ENCODE measurements around the gene ALDH3B2. TPM values are rescaled to one million over a fixed set of nuclear protein-coding genes. Genes with fewer than 3 reads are reported as not detected.
A peak's percentile ranks its signal among the peaks of the same experiment; 100 is the strongest.

The ALDH3B2 gene
- total and polyA plus RNA-seq, 2 donors (not counting 1 experiment from before 2014, with no cell fraction given), result 0.09 TPM; not detected in 1

GRCh38 chr11:67614730-67615714 lies 59.4 kb downstream of the ALDH3B2 start:
- peaks cover 0 to 26% of the 10 kb centered on the region in 2 experiments for H3K36me3 ChIP-seq (replicated peaks in 1 of 2; ENCODE audit: control extremely low read depth in 1 of 2, control insufficient read depth in 1 of 2, extremely low read depth in 1 of 2, insufficient read depth in 2 of 2, low read length in 1 of 2)
- intact Hi-C loops (cut with micrococcal nuclease), result loop anchor here (1.0 to 5.0 kb wide), 4 partner anchors 9 to 32 kb away; partner anchors contain the start of genes GSTP1, NDUFV1 and NUDT8
- TF ChIP-seq CTCF (IDR thresholded peaks at IDR 0.05) (peak; percentile 40), EZH2 (IDR thresholded peaks at IDR 0.05; ENCODE audit: borderline replicate concordance, insufficient read depth, low read depth, low read length, poor library complexity, severe bottlenecking) (no peak)
- 90% methylated on average over 18 of the region's 18 CpGs for WGBS (ENCODE audit: insufficient coverage)
- H3K4me2 ChIP-seq (replicated peaks; ENCODE audit: low read depth, low read length, poor library complexity, severe bottlenecking), result peak overlapping the region; percentile 79
- no peaks in the 10 kb centered on the region for H3K27me3 ChIP-seq (replicated peaks in 1 of 4; ENCODE audit: control extremely low read depth in 1 of 4, control insufficient read depth in 3 of 4, insufficient read depth in 4 of 4, low read length in 3 of 4)
- POLR2A ChIA-PET, result interaction anchor here (0.5 to 3.8 kb wide), 11 partner anchors 14 to 1020 kb away, joined by 3 to 31 read pairs (median 4); partner anchors contain the start of genes GSTP1 and NUDT8
- H3K4me3 Mint-ChIP-seq, result peak overlapping the region; percentile 83
- H3K4me1 ChIP-seq (ENCODE audit: control insufficient read depth in 2 of 2, insufficient read depth in 2 of 2, low read length in 2 of 2), result peaks cover 32 to 38% of the 10 kb centered on the region in 2 donors
- peaks cover 45% of the 10 kb centered on the region for H3K4me1 Mint-ChIP-seq
- H4K20me1 ChIP-seq (ENCODE audit: control insufficient read depth, insufficient read depth, low read length, poor library complexity, severe bottlenecking), result no peaks in the 10 kb centered on the region
- peak overlapping the region; percentile 79 for H2AFZ ChIP-seq (ENCODE audit: insufficient read depth, low read depth, low read length, poor library complexity, severe bottlenecking)
- H3K9ac ChIP-seq (ENCODE audit: low read length), result peak overlapping the region; percentile 65
- no peaks in the 10 kb centered on the region for H3K79me2 ChIP-seq (ENCODE audit: control insufficient read depth, insufficient read depth, low read length)
- H3K27me3 Mint-ChIP-seq, result no peaks in the 10 kb centered on the region
- ATAC-seq (ENCODE audit: low read depth) (no peak), DNase-seq (peak; percentile 27)
- H3K27ac Mint-ChIP-seq, result peak overlapping the region; percentile 99
- H3K4me3 ChIP-seq (ENCODE audit: control extremely low read depth in 1 of 5, extremely low read depth in 1 of 5, insufficient read depth in 1 of 5, low read depth in 2 of 5, low read length in 4 of 5), result peak overlapping the region in 3 of 5 experiments; percentile 43 to 58 (median 56)
- no peaks in the 10 kb centered on the region for H3K9me3 Mint-ChIP-seq (ENCODE audit: insufficient read depth)
- CTCF ChIA-PET, result interaction anchor here (0.6 to 8.0 kb wide), 14 partner anchors 12 to 52 kb away, joined by 3 to 85 read pairs (median 5); partner anchors contain the start of genes GSTP1 and NUDT8
- peak overlapping the region; percentile 97 to 98 for H3K27ac ChIP-seq (ENCODE audit: low read length in 2 of 2)
- H3K9me3 ChIP-seq (ENCODE audit: control extremely low read depth in 1 of 3, control insufficient read depth in 2 of 3, insufficient read depth in 1 of 3, low read length in 2 of 3), result no peaks in the 10 kb centered on the region
